Epithelial cell of prostate (primary cell): ENCODE data around the gene ZDHHC5.
A peak's percentile ranks its signal among the peaks of the same experiment; 100 is the strongest.

ENCODE experiments used
- DNase-seq: peaks from one replicate; pipeline ENCODE4 v3.0.0-alpha.2; 2011; ENCODE audit warnings: low read depth, low spot score
- H3K27ac ChIP-seq: fragments of 450-650 bp; 2 replicates; pipeline ENCODE4 v1.5.1; 2017; ENCODE audit warnings: mild to moderate bottlenecking

ZDHHC5 gene

GRCh38 chr11:57667736-57668433 lies at the start of gene ZDHHC5:
Gene ZDHHC5, plus strand, starts transcription at chr11:57668114. Its CDS starts 4,977 bp downstream, at chr11:57673091.
- H3K27ac ChIP-seq = peak within 1 kb of the TSS; percentile 98
- DNase-seq = peak; percentile 99

- peak overlapping the region; percentile 23 for H3K27ac ChIP-seq
- DNase-seq = no peak
Measured at GRCh38 chr11:57618438-57618837, 49.5 kb upstream of the ZDHHC5 start.

GRCh38 chr11:57619331-57619730 lies 48.6 kb upstream of the ZDHHC5 start:
- no peak for DNase-seq
- no peak overlapping the region for H3K27ac ChIP-seq

- DNase-seq = no peak
- no peak overlapping the region for H3K27ac ChIP-seq
Measured at GRCh38 chr11:57620467-57620866, 47.4 kb upstream of the ZDHHC5 start.

GRCh38 chr11:57622263-57622662 lies 45.7 kb upstream of the ZDHHC5 start:
- no peak overlapping the region for H3K27ac ChIP-seq
- DNase-seq = no peak

- H3K27ac ChIP-seq = no peak overlapping the region
- DNase-seq = no peak
Measured at GRCh38 chr11:57624864-57625263, 43.0 kb upstream of the ZDHHC5 start.

- DNase-seq = no peak
- H3K27ac ChIP-seq = no peak overlapping the region
Measured at GRCh38 chr11:57626895-57627294, 41.0 kb upstream of the ZDHHC5 start.

- DNase-seq = no peak
- H3K27ac ChIP-seq = no peak overlapping the region
Measured at GRCh38 chr11:57630171-57630570, 37.7 kb upstream of the ZDHHC5 start.

- H3K27ac ChIP-seq = no peak overlapping the region
- DNase-seq = no peak
Measured at GRCh38 chr11:57632116-57632515, 35.8 kb upstream of the ZDHHC5 start.

GRCh38 chr11:57633394-57634070 lies 34.4 kb upstream of the ZDHHC5 start:
- H3K27ac ChIP-seq = no peak overlapping the region
- no peak for DNase-seq

GRCh38 chr11:57634311-57634710 lies 33.6 kb upstream of the ZDHHC5 start:
- no peak for DNase-seq
- no peak overlapping the region for H3K27ac ChIP-seq

GRCh38 chr11:57635246-57635645 lies 32.7 kb upstream of the ZDHHC5 start:
- H3K27ac ChIP-seq = no peak overlapping the region
- DNase-seq = no peak

- peak overlapping the region; percentile 55 for H3K27ac ChIP-seq
- no peak for DNase-seq
Measured at GRCh38 chr11:57637626-57638004, 30.3 kb upstream of the ZDHHC5 start.

GRCh38 chr11:57638005-57638781 lies 29.7 kb upstream of the ZDHHC5 start:
- H3K27ac ChIP-seq = peak overlapping the region; percentile 55
- DNase-seq = no peak

- peak overlapping the region; percentile 55 for H3K27ac ChIP-seq
- no peak for DNase-seq
Measured at GRCh38 chr11:57638811-57639320, 29.0 kb upstream of the ZDHHC5 start.

- DNase-seq = no peak
- peak overlapping the region; percentile 55 for H3K27ac ChIP-seq
Measured at GRCh38 chr11:57639321-57640067, 28.4 kb upstream of the ZDHHC5 start.

GRCh38 chr11:57640068-57640800 lies 27.7 kb upstream of the ZDHHC5 start:
- H3K27ac ChIP-seq = peak overlapping the region; percentile 55
- DNase-seq = no peak

- H3K27ac ChIP-seq = no peak overlapping the region
- DNase-seq = no peak
Measured at GRCh38 chr11:57641011-57641807, 26.7 kb upstream of the ZDHHC5 start.

- H3K27ac ChIP-seq = no peak overlapping the region
- DNase-seq = no peak
Measured at GRCh38 chr11:57643802-57644201, 24.1 kb upstream of the ZDHHC5 start.
